Loucy (cell line): ENCODE data around the gene ATXN7L1.

Experiments
- H2AFZ ChIP-seq: fragments of 200-600 bp; sonication (generic); 2 replicates; pipeline ENCODE4 v1.6.0; 2016; ENCODE audit warnings: antibody characterized with exemption, mild to moderate bottlenecking, low read length, moderate library complexity
- H3F3A ChIP-seq: fragments of 200-600 bp; 2 replicates; pipeline ENCODE4 v1.6.0; 2016; ENCODE audit warnings: antibody characterized with exemption, low read depth, mild to moderate bottlenecking
- H3K27me3 ChIP-seq: fragments of 200-600 bp; sonication (generic); 2 replicates; pipeline ENCODE4 v1.6.1; 2014; ENCODE audit warnings: low read length, mild to moderate bottlenecking; ENCODE audit not compliant: insufficient read depth, poor library complexity, severe bottlenecking
- H3K36me3 ChIP-seq: fragments of 200-600 bp; sonication (generic); 2 replicates; pipeline ENCODE4 v1.6.1; 2016; ENCODE audit warnings: low read length; ENCODE audit not compliant: insufficient read depth
- H3K4me1 ChIP-seq: fragments of 200-600 bp; sonication (generic); 2 replicates; pipeline ENCODE4 v1.5.1; 2014; ENCODE audit warnings: low read length, mild to moderate bottlenecking; ENCODE audit not compliant: insufficient read depth, poor library complexity, severe bottlenecking
- H3K4me2 ChIP-seq: fragments of 200-600 bp; sonication (generic); 2 replicates; pipeline ENCODE4 v1.6.0; 2014; ENCODE audit warnings: antibody characterized with exemption, low read length, low read depth, mild to moderate bottlenecking; ENCODE audit not compliant: poor library complexity, severe bottlenecking
- H3K4me3 ChIP-seq: fragments of 200-600 bp; sonication (generic); 2 replicates; pipeline ENCODE4 v1.5.1; 2014; ENCODE audit warnings: low read length, mild to moderate bottlenecking, mixed read lengths; ENCODE audit not compliant: poor library complexity, severe bottlenecking
- H3K79me2 ChIP-seq: fragments of 200-600 bp; sonication (generic); 2 replicates; pipeline ENCODE4 v1.6.1; 2014; ENCODE audit warnings: low read length; ENCODE audit not compliant: insufficient read depth
- H3K9ac ChIP-seq: fragments of 200-600 bp; sonication (generic); 2 replicates; pipeline ENCODE4 v1.6.0; 2014; ENCODE audit warnings: mild to moderate bottlenecking, low read depth, low read length, moderate library complexity; ENCODE audit not compliant: poor library complexity, severe bottlenecking
- H3K9me2 ChIP-seq: fragments of 200-600 bp; sonication (generic); replicated peaks from 2 replicates; pipeline ENCODE4 v1.6.1; 2016; ENCODE audit warnings: low read depth, low read length, mixed read lengths
- H3K9me3 ChIP-seq: fragments of 200-600 bp; sonication (generic); 2 replicates; pipeline ENCODE4 v1.6.1; 2014; ENCODE audit warnings: mild to moderate bottlenecking, antibody characterized with exemption, low read length, low read depth; ENCODE audit not compliant: insufficient read depth
- H4K20me1 ChIP-seq: fragments of 200-600 bp; sonication (generic); 2 replicates; pipeline ENCODE4 v1.6.0; 2014; ENCODE audit warnings: antibody characterized with exemption, low read length, mild to moderate bottlenecking; ENCODE audit not compliant: insufficient read depth, poor library complexity, severe bottlenecking
- EZH2phosphoT487 ChIP-seq: fragments of 200-600 bp; IDR thresholded peaks from 2 replicates; pipeline ENCODE4 v1.6.1; 2018; ENCODE audit warnings: antibody characterized with exemption, mild to moderate bottlenecking, moderate library complexity, borderline replicate concordance
- TF ChIP-seq, protein P1 (sequence below): fragments of 200-600 bp; sonication (generic); conservative IDR thresholded peaks from 2 replicates; pipeline ENCODE4 v1.5.1; 2014; ENCODE audit warnings: mild to moderate bottlenecking, antibody characterized with exemption, low read length

Gene ATXN7L1

GRCh38 chr7:105583061-105583460, 293.3 kb downstream of the ATXN7L1 start:
- Histone ChIP-seq H3K9me2 (no peaks in the 10 kb centered on the region), H4K20me1 (no peaks in the 10 kb centered on the region), H3K4me2 (no peak overlapping the region), H3K36me3 (no peaks in the 10 kb centered on the region), H3K4me1 (no peaks in the 10 kb centered on the region), H3K9me3 (no peaks in the 10 kb centered on the region), H3K79me2 (no peaks in the 10 kb centered on the region), H2AFZ (no peak overlapping the region), H3K9ac (no peak overlapping the region), H3F3A (no peaks in the 10 kb centered on the region), H3K27me3 (no peaks in the 10 kb centered on the region), H3K4me3 (no peak overlapping the region)
- TF ChIP-seq, protein P1, sequence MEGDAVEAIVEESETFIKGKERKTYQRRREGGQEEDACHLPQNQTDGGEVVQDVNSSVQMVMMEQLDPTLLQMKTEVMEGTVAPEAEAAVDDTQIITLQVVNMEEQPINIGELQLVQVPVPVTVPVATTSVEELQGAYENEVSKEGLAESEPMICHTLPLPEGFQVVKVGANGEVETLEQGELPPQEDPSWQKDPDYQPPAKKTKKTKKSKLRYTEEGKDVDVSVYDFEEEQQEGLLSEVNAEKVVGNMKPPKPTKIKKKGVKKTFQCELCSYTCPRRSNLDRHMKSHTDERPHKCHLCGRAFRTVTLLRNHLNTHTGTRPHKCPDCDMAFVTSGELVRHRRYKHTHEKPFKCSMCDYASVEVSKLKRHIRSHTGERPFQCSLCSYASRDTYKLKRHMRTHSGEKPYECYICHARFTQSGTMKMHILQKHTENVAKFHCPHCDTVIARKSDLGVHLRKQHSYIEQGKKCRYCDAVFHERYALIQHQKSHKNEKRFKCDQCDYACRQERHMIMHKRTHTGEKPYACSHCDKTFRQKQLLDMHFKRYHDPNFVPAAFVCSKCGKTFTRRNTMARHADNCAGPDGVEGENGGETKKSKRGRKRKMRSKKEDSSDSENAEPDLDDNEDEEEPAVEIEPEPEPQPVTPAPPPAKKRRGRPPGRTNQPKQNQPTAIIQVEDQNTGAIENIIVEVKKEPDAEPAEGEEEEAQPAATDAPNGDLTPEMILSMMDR: no peak
- TF ChIP-seq EZH2phosphoT487: no peak

DNA sequence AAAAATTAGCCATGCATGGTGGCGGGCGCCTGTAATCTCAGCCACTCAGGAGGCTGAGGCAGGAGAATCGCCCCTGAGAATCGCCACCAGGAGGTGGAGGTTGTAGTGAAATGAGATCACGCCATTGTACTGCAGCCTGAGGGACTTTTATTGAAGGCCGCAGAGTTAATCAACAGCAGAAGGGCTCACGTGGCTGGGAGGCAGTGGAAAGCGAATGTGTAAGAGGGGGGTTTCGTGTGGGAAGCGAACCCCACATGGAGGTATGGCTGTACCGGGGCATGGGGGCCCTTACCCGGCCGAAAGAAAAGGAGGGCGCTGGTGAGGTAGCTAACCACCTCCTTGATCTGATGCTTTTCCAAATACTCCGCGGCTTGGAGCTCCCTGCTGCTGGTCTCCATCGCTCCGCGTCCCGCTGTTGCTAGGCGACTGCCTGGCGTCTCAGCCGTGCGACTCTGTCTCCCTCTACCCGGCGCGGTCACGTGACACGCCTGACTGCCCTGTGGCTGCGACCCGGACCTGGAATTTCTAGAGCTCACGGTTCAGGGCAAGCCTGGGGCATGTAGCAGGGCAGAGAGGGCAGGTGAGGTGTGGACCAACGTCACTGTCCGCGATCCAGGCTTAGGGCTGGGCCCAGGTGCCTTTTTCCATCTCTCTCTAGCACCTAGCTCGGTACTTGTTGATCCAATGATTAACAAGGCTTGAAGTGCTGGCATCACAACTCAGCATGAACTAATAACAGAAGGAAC, 295.2 kb downstream of the ATXN7L1 start, which contains the start of gene EFCAB10:
Gene EFCAB10, minus strand, starts transcription at position 428 of the 746 bp plus-strand sequence. Its CDS starts 30 bp downstream, at position 398.
- no peaks in the 10 kb centered on the region for H3K27me3 ChIP-seq
- H4K20me1 ChIP-seq: no peaks in the 10 kb centered on the region
- H3K4me1 ChIP-seq: no peaks in the 10 kb centered on the region
- no peaks in the 10 kb centered on the region for H3K9me3 ChIP-seq
- no peaks in the 10 kb centered on the region for H3K79me2 ChIP-seq
- no peak within 1 kb of the TSS for H2AFZ ChIP-seq
- no peak within 1 kb of the TSS for H3K4me3 ChIP-seq
- H3F3A ChIP-seq: no peaks in the 10 kb centered on the region
- no peak within 1 kb of the TSS for H3K4me2 ChIP-seq
- no peak for TF ChIP-seq EZH2phosphoT487
- TF ChIP-seq, protein P1: no peak
- no peaks in the 10 kb centered on the region for H3K9me2 ChIP-seq
- H3K36me3 ChIP-seq: no peaks in the 10 kb centered on the region
- no peak within 1 kb of the TSS for H3K9ac ChIP-seq

- H2AFZ ChIP-seq: no peak overlapping the region
- no peaks in the 10 kb centered on the region for H3K9me2 ChIP-seq
- no peaks in the 10 kb centered on the region for H3K36me3 ChIP-seq
- no peaks in the 10 kb centered on the region for H3K4me1 ChIP-seq
- H3K79me2 ChIP-seq: no peaks in the 10 kb centered on the region
- no peaks in the 10 kb centered on the region for H3K27me3 ChIP-seq
- H3K9ac ChIP-seq: no peak overlapping the region
- no peaks in the 10 kb centered on the region for H4K20me1 ChIP-seq
- TF ChIP-seq, protein P1: no peak
- no peak for TF ChIP-seq EZH2phosphoT487
- H3K9me3 ChIP-seq: no peaks in the 10 kb centered on the region
- no peaks in the 10 kb centered on the region for H3F3A ChIP-seq
- H3K4me3 ChIP-seq: no peak overlapping the region
- no peak overlapping the region for H3K4me2 ChIP-seq
Measured at GRCh38 chr7:105580022-105580740, 296.2 kb downstream of the ATXN7L1 start.
